KMS-11 (cell line): ENCODE data around the gene SCT.
A peak's percentile ranks its signal among the peaks of the same experiment; 100 is the strongest.

ENCODE experiments used
- H2AFZ ChIP-seq: fragments of 200-600 bp; sonication (generic); 2 replicates; pipeline ENCODE4 v1.6.1; 2016; ENCODE audit warnings: antibody characterized with exemption, mixed run types, low read depth
- H3K27ac ChIP-seq: fragments of 200-600 bp; sonication (generic); 2 replicates; pipeline ENCODE4 v1.6.1; 2016; ENCODE audit warnings: mild to moderate bottlenecking, mixed run types
- H3K27me3 ChIP-seq: fragments of 200-600 bp; sonication (generic); 2 replicates; pipeline ENCODE4 v1.6.1; 2017; ENCODE audit warnings: mild to moderate bottlenecking, low read depth, mixed run types, moderate library complexity; ENCODE audit not compliant: insufficient read depth
- H3K36me3 ChIP-seq: fragments of 200-600 bp; sonication (generic); 2 replicates; pipeline ENCODE4 v1.6.1; 2017; ENCODE audit warnings: mild to moderate bottlenecking, mixed run types; ENCODE audit not compliant: insufficient read depth
- H3K4me1 ChIP-seq: fragments of 200-600 bp; sonication (generic); 2 replicates; pipeline ENCODE4 v1.6.1; 2016; ENCODE audit warnings: mild to moderate bottlenecking, low read depth, mixed run types; ENCODE audit not compliant: poor library complexity, severe bottlenecking
- H3K4me2 ChIP-seq: fragments of 200-600 bp; sonication (generic); 2 replicates; pipeline ENCODE4 v1.7.0; 2016; ENCODE audit warnings: mild to moderate bottlenecking, mixed run types
- H3K4me3 ChIP-seq: fragments of 200-600 bp; sonication (generic); IDR thresholded peaks from 2 replicates; pipeline ENCODE4 v1.6.1; 2017; ENCODE audit warnings: low read depth, low read length, mixed read lengths; ENCODE audit not compliant: insufficient read depth
- H3K79me2 ChIP-seq: fragments of 200-600 bp; sonication (generic); 2 replicates; pipeline ENCODE4 v1.6.1; 2016; ENCODE audit warnings: low read depth, mixed run types; ENCODE audit not compliant: insufficient read depth
- H3K9ac ChIP-seq: fragments of 200-600 bp; sonication (generic); 2 replicates; pipeline ENCODE4 v1.6.1; 2016; ENCODE audit warnings: mild to moderate bottlenecking, mixed run types
- H4K20me1 ChIP-seq: fragments of 200-600 bp; sonication (generic); 2 replicates; pipeline ENCODE4 v1.6.1; 2016; ENCODE audit warnings: mild to moderate bottlenecking, mixed run types; ENCODE audit not compliant: insufficient read depth
- TF ChIP-seq, protein P1 (sequence below): fragments of 200-600 bp; sonication (generic); conservative IDR thresholded peaks from 2 replicates; pipeline ENCODE4 v1.6.1; 2017; ENCODE audit warnings: low read depth, mild to moderate bottlenecking, antibody characterized with exemption, low read length, moderate library complexity, mixed read lengths

SCT gene

DNA sequence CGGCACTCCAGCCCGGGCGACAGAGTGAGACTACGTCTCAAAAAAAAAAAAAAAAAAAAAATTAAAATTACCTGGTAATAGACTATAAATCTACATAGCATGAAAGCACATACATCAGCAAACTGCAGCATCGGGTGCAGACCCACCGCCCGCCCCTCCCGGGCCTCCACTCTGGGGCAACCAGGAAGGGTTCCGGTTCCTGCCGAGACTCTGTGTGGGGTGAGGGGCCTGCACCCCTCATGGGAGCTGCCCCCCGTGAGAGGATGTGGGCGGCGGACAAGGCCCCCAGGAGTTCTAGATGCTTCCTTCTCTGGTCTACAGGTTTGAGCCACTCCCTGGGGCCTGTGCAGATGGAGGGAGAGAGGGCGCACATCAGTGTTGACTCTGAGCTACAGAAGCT lies 19.2 kb upstream of the SCT start:
- 0 out of 2 replicates have a peak overlapping the region, but pooled peaks have one; percentile 4 for H3K9ac ChIP-seq
- no peak overlapping the region for H3K4me3 ChIP-seq
- H3K4me2 ChIP-seq = peak overlapping the region; percentile 58; the same call in 1 of the 2 replicates
- H3K27me3 ChIP-seq = no peaks in the 10 kb centered on the region
- H2AFZ ChIP-seq = no peak overlapping the region
- no peaks in the 10 kb centered on the region for H4K20me1 ChIP-seq
- no peaks in the 10 kb centered on the region for H3K36me3 ChIP-seq
- TF ChIP-seq, protein P1, sequence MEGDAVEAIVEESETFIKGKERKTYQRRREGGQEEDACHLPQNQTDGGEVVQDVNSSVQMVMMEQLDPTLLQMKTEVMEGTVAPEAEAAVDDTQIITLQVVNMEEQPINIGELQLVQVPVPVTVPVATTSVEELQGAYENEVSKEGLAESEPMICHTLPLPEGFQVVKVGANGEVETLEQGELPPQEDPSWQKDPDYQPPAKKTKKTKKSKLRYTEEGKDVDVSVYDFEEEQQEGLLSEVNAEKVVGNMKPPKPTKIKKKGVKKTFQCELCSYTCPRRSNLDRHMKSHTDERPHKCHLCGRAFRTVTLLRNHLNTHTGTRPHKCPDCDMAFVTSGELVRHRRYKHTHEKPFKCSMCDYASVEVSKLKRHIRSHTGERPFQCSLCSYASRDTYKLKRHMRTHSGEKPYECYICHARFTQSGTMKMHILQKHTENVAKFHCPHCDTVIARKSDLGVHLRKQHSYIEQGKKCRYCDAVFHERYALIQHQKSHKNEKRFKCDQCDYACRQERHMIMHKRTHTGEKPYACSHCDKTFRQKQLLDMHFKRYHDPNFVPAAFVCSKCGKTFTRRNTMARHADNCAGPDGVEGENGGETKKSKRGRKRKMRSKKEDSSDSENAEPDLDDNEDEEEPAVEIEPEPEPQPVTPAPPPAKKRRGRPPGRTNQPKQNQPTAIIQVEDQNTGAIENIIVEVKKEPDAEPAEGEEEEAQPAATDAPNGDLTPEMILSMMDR = no peak
- no peaks in the 10 kb centered on the region for H3K79me2 ChIP-seq
- peaks cover 49% of the 10 kb centered on the region for H3K4me1 ChIP-seq
- peak overlapping the region; percentile 83 for H3K27ac ChIP-seq

GRCh38 chr11:645536-645935 lies 18.6 kb upstream of the SCT start:
- no peaks in the 10 kb centered on the region for H3K36me3 ChIP-seq

DNA sequence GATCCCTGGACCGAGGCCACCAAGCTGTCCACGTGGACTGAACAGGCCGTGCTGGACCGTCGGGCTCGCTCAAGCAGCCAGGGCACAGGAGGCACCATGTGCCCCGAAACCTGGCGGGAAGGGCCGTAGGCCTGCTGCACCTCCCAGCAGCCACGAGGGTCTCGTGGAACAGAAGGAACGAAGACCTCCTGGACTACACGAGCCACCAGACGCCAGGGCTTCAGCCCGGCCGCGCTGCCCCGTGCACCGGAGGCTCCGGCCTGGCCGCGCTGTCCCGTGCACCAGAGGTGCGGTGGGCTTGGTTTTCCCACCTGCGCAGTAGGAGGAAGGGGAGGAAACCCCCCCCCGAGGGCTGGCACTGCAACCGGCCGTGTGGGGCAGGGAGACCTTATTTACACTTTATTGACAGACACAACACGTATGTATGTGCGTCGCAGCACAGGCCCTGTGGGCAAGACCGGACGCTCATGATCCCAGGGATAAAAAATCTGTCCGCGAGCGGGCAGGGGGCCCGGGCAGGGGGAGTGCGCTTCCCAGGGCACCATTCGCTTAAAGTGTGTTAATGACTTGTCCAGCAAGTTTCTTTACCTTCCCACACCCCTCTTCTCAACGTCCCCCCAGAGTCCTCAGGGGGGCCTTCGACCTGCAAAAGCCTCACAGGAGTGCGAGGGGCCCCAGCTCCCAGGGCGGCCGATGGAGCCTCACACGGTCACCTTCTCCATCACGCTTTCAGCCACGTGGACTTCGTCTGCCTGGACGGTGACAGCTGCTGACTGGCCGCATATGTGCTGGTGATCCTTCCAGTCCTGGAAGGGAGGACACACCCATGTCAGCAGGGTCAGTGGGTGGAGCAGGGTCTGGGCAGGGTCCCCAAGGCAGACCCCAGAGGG lies 17.1 kb upstream of the SCT start:
- Histone ChIP-seq H3K9ac (no peak overlapping the region; the same call in 1 of the 2 replicates), H3K36me3 (no peaks in the 10 kb centered on the region), H3K4me3 (no peak overlapping the region), H3K4me2 (peak overlapping the region; percentile 45; the same call in 1 of the 2 replicates), H4K20me1 (no peaks in the 10 kb centered on the region), H3K27ac (peak overlapping the region; percentile 67), H2AFZ (no peak overlapping the region), H3K27me3 (no peaks in the 10 kb centered on the region), H3K4me1 (peaks cover 49% of the 10 kb centered on the region), H3K79me2 (no peaks in the 10 kb centered on the region)
- TF ChIP-seq, protein P1 = no peak

More at GRCh38 chr11:645536-645935, 18.6 kb upstream of the SCT start:
- Histone ChIP-seq H2AFZ (no peak overlapping the region), H3K9ac (no peak overlapping the region; the same call in 1 of the 2 replicates), H4K20me1 (no peaks in the 10 kb centered on the region), H3K4me2 (peak overlapping the region; percentile 67), H3K4me3 (no peak overlapping the region), H3K79me2 (no peaks in the 10 kb centered on the region), H3K27me3 (no peaks in the 10 kb centered on the region), H3K27ac (peak overlapping the region; percentile 83), H3K4me1 (peaks cover 49% of the 10 kb centered on the region)
- TF ChIP-seq, protein P1 = no peak

GRCh38 chr11:643366-643765 lies 16.4 kb upstream of the SCT start:
- Histone ChIP-seq H3K4me3 (no peak overlapping the region), H4K20me1 (no peaks in the 10 kb centered on the region), H3K79me2 (no peaks in the 10 kb centered on the region), H3K9ac (no peak overlapping the region; the same call in 1 of the 2 replicates), H3K4me2 (peak overlapping the region; percentile 45; the same call in 1 of the 2 replicates), H3K27ac (peak overlapping the region; percentile 67), H3K27me3 (no peaks in the 10 kb centered on the region), H2AFZ (no peak overlapping the region), H3K4me1 (peaks cover 49% of the 10 kb centered on the region), H3K36me3 (no peaks in the 10 kb centered on the region)
- TF ChIP-seq, protein P1 = no peak
